ENCODE measurements around the gene L3MBTL4. TPM values are rescaled to one million over a fixed set of nuclear protein-coding genes. Genes with fewer than 3 reads are reported as not detected.
"Not testable (repeated sequence)": the region's sequence is repeated elsewhere in the genome, so short reads cannot be mapped to it uniquely, and the experiment has no call there.

L3MBTL4 gene
- total RNA-seq, 1 donor from 2014 or later, result not detected

DNA sequence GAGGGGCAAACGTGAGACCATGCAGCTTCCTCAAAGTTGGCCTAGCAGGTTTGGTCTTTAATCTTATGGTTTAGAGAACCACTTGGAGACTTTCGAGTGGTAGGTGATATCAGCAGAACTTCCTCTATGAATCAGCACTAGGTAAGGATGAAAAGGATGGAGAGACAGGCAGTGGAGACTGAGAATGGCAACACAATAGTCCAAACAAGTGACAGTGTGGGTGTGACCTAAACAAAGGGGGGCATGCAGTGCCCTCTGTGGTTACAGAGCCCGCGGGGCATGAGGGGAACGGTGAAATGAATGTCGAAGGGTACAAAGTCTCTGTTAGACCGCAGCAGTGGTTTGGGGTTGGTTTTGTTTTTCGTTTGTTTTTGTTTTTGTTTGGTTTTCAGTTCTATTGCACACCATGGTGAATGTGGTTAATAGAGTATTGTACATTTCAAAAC is 143.9 kb downstream of the L3MBTL4 start:
- Histone ChIP-seq H3K36me3 (no peaks in the 10 kb centered on the region), H3K4me1 (no peaks in the 10 kb centered on the region), H3K9me3 (no peaks in the 10 kb centered on the region), H3K4me3 (no peak overlapping the region), H3K27ac (no peak overlapping the region), H3K27me3 (no peaks in the 10 kb centered on the region)
- intact Hi-C loops (cut with DNase I), result no loop called here
- TF ChIP-seq, protein P1, sequence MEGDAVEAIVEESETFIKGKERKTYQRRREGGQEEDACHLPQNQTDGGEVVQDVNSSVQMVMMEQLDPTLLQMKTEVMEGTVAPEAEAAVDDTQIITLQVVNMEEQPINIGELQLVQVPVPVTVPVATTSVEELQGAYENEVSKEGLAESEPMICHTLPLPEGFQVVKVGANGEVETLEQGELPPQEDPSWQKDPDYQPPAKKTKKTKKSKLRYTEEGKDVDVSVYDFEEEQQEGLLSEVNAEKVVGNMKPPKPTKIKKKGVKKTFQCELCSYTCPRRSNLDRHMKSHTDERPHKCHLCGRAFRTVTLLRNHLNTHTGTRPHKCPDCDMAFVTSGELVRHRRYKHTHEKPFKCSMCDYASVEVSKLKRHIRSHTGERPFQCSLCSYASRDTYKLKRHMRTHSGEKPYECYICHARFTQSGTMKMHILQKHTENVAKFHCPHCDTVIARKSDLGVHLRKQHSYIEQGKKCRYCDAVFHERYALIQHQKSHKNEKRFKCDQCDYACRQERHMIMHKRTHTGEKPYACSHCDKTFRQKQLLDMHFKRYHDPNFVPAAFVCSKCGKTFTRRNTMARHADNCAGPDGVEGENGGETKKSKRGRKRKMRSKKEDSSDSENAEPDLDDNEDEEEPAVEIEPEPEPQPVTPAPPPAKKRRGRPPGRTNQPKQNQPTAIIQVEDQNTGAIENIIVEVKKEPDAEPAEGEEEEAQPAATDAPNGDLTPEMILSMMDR (IDR thresholded peaks at IDR 0.05), result no peak
- no peak for DNase-seq (ENCODE audit: low spot score in 2 of 2)

DNA sequence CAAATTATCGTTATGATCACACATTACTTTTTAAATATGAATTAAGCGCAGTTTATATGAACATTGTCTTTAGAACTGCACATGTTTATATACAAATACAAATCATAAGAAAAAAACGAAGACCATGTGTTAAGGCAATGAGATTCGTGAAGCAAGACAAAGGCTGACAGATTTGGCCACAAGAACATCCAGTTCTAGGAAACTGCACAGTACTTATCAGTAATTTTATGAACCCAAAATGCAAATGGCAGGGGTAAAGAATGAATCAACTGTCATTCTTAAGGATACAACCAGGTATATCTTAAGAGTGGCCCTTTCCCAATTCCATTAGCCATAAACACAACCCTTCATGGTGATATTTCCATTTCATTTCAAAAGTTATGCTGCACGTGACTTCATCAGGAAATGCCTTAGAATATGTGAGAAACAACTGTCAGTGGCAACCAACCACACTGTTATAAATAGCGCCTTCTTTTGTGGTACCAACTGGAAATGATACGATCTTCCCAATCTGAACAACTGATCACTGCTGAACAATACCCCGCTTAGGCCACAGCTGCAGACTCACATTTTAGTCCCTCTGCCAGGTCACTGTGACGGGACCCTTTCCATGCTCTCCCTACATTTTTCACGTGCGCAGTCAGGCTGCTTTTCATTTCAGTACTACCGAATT is 144.9 kb downstream of the L3MBTL4 start:
- TF ChIP-seq, protein P1 (IDR thresholded peaks at IDR 0.05), result no peak
- no peak for DNase-seq (ENCODE audit: low spot score in 2 of 2)
- no peak overlapping the region for H3K27ac ChIP-seq
- H3K4me1 ChIP-seq, result no peaks in the 10 kb centered on the region
- no peaks in the 10 kb centered on the region for H3K36me3 ChIP-seq
- intact Hi-C loops (cut with DNase I), result no loop called here
- no peaks in the 10 kb centered on the region for H3K9me3 ChIP-seq
- no peaks in the 10 kb centered on the region for H3K27me3 ChIP-seq
- no peak overlapping the region for H3K4me3 ChIP-seq

DNA sequence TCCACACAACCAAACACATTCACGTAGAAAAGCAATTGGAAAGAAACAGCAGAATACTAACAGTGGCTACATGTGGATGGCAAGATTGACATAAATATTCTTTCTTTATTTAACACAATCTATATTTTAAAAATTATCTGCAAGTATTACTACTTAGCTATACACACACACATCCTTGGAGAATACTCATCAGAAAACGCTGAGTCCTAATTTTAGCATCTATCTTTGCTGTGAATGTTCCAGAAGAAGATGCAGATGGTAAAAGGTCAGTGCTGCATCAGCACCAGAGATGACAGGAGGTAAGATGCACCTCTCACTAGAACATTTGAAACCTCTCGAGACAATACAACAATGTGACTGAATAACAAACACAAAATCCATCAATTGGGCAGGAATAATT is 148.5 kb downstream of the L3MBTL4 start:
- Histone ChIP-seq H3K9me3 (no peaks in the 10 kb centered on the region), H3K4me3 (no peak overlapping the region), H3K27ac (no peak overlapping the region), H3K36me3 (no peaks in the 10 kb centered on the region), H3K27me3 (no peaks in the 10 kb centered on the region), H3K4me1 (no peaks in the 10 kb centered on the region)
- no peak for DNase-seq (ENCODE audit: low spot score in 2 of 2)
- TF ChIP-seq, protein P1 (IDR thresholded peaks at IDR 0.05), result no peak
- intact Hi-C loops (cut with DNase I), result no loop called here

DNA sequence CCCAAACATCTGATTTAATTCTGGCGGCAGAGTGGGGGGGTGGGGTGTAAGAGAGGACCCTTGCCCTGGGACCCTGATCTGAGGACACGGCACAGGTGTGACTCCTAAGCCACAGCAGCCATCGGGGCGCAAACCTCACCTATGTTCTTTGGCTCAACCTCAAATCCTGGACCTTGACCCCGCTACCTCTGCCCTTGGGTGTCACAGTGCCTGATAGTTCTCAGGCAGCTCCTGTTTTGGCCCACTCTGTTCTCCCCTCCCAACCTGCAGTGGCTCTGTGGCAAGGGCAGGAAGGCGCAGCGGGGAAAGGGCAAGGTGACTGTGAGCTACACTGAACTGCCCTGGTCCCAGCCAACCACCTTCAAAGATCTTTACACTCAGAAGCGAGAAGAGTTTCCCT is 152.8 kb downstream of the L3MBTL4 start:
- peaks cover 0 to 4% of the 10 kb centered on the region in 2 donors for H3K9me3 ChIP-seq
- no peak overlapping the region for H3K4me3 ChIP-seq
- DNase-seq (ENCODE audit: low spot score in 2 of 2), result no peak
- H3K4me1 ChIP-seq, result no peaks in the 10 kb centered on the region
- intact Hi-C loops (cut with DNase I), result no loop called here
- no peaks in the 10 kb centered on the region for H3K27me3 ChIP-seq
- no peaks in the 10 kb centered on the region for H3K36me3 ChIP-seq
- TF ChIP-seq, protein P1 (IDR thresholded peaks at IDR 0.05), result no peak
- no peak overlapping the region for H3K27ac ChIP-seq

DNA sequence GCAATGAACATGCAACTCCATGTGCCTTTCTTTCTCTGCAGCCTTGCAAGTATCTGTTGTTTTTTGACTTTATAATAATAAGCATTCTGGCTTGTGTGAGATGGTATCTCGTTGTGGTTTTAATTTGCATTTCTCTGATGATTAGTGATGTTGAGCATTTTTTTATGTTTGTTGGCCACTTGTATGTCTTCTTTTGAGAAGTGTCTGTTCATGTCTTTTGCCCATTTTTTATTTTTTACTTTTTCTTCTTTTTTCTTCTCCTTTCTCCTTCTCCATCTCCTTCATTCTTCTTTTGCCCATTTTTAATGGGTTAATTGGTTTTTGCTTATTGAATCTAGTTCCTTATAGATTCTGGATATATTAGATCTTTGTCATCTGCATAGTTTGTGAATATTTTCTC is 155.4 kb downstream of the L3MBTL4 start:
- H3K36me3 ChIP-seq; DNase-seq (ENCODE audit: low spot score in 2 of 2); H3K27me3 ChIP-seq; H3K27ac ChIP-seq; H3K9me3 ChIP-seq; H3K4me1 ChIP-seq; intact Hi-C loops (cut with DNase I); H3K4me3 ChIP-seq: not testable (repeated sequence)

DNA sequence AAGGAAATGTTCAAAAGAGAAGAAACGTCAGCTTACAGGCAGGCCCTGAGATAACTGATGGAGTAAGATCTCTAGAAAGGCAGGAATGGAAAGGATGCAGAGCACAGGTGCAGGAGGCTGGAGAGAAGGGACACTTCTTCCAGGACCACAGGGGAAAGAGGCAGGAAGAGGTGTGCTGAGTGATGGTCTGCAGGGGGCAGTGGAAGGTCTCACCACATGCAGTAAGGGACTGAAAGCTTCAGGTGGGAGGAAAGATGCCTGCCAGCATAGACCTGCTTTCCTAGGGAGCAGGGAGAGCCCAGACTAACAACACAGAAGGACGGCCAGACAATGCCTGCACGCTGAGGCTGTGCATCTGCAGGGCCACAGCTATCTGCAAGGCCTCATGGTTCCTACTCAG is 156.8 kb downstream of the L3MBTL4 start:
- intact Hi-C loops (cut with DNase I), result no loop called here
- TF ChIP-seq, protein P1 (IDR thresholded peaks at IDR 0.05), result no peak
- Histone ChIP-seq H3K4me1 (peaks cover 0 to 7% of the 10 kb centered on the region in 2 donors), H3K27ac (no peak overlapping the region), H3K9me3 (peaks cover 0 to 4% of the 10 kb centered on the region in 2 donors), H3K4me3 (no peak overlapping the region), H3K36me3 (no peaks in the 10 kb centered on the region), H3K27me3 (no peaks in the 10 kb centered on the region)
- no peak for DNase-seq (ENCODE audit: low spot score in 2 of 2)

All from ascending aorta (tissue), 2 donors.